ENCODE measurements around the gene LEF1. TPM values are rescaled to one million over a fixed set of nuclear protein-coding genes. Genes with fewer than 3 reads are reported as not detected.

The LEF1 gene
- total and polyA plus RNA-seq, 12 donors, result 0.22 to 4.6 (median 0.76) TPM; not detected in 1

DNA sequence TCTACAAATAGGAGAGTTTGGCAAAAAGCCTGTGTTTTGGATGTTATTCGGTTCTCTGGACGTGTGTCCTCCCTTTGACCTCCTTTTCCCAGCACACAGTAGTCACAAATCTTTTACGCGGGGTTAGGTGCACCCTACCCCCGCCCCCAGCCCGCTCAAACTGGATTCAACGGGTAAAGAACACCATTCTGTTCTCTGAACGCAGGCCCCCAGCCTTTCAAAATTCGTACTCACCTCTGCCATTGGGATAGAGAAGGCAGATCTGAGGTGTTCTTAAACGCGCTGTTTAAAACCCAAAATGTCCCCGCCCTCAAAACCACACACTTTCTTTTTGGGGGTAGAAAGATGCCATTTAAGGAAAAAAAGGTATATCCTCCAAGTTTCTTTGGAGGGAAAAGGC, 2.7 kb downstream of the LEF1 start:
- intact Hi-C loops (cut with DNase I), result loop anchor here in 1 of 10 donors (10.0 kb wide), 1 partner anchor 399 kb away; no protein-coding TSS in a partner anchor
- no peaks in the 10 kb centered on the region for H3K9me3 ChIP-seq
- H3K4me3 ChIP-seq, result peak overlapping the region in 4 of 10 donors; percentile 58 to 62 (median 60)
- TF ChIP-seq, protein P1, sequence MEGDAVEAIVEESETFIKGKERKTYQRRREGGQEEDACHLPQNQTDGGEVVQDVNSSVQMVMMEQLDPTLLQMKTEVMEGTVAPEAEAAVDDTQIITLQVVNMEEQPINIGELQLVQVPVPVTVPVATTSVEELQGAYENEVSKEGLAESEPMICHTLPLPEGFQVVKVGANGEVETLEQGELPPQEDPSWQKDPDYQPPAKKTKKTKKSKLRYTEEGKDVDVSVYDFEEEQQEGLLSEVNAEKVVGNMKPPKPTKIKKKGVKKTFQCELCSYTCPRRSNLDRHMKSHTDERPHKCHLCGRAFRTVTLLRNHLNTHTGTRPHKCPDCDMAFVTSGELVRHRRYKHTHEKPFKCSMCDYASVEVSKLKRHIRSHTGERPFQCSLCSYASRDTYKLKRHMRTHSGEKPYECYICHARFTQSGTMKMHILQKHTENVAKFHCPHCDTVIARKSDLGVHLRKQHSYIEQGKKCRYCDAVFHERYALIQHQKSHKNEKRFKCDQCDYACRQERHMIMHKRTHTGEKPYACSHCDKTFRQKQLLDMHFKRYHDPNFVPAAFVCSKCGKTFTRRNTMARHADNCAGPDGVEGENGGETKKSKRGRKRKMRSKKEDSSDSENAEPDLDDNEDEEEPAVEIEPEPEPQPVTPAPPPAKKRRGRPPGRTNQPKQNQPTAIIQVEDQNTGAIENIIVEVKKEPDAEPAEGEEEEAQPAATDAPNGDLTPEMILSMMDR (IDR thresholded peaks at IDR 0.05), result no peak
- peaks cover 9 to 99% (median 91%) of the 10 kb centered on the region in 7 donors for H3K27me3 ChIP-seq
- H3K36me3 ChIP-seq, result no peaks in the 10 kb centered on the region
- H3K27ac ChIP-seq, result peak overlapping the region in 1 of 10 donors; percentile 38
- no peak for DNase-seq
- H3K4me1 ChIP-seq, result peaks cover 3 to 29% (median 21%) of the 10 kb centered on the region in 9 donors
- ATAC-seq, result no peak
- WGBS, 2 donors, result 59 to 61% methylated on average over 12 of the region's 12 CpGs

DNA sequence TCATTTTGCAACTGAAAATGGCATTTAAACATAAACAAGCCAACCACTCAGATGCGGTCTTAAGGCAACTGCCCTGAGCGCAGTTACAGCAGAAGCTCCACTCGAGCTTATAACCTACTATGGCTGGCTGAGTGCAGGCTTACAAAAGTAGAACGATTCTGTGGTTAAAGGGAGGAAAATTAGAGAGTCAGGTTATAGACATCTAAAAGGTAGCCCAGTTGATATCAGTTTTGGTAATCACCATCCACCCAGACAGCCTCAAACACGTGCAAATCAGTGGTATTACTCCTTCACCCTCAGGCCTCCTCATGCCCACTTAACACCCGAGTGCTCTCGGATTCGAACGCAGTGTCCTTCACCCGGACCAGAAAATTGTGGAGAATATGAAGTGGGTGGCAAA, 3.1 kb downstream of the LEF1 start:
- Histone ChIP-seq H3K9me3 (no peaks in the 10 kb centered on the region), H3K27me3 (peaks cover 5 to 99% (median 91%) of the 10 kb centered on the region in 7 donors), H3K36me3 (no peaks in the 10 kb centered on the region), H3K4me1 (peaks cover 3 to 29% (median 21%) of the 10 kb centered on the region in 9 donors), H3K27ac (peak overlapping the region in 1 of 10 donors; percentile 38), H3K4me3 (peak overlapping the region in 1 of 10 donors; percentile 60)
- TF ChIP-seq, protein P1 (IDR thresholded peaks at IDR 0.05), result no peak
- no peak for DNase-seq
- no peak for ATAC-seq
- WGBS, 2 donors, result 80 to 84% methylated on average over 10 of the region's 10 CpGs
- intact Hi-C loops (cut with DNase I), result loop anchor here in 1 of 10 donors (10.0 kb wide), 1 partner anchor 399 kb away; no protein-coding TSS in a partner anchor

DNA sequence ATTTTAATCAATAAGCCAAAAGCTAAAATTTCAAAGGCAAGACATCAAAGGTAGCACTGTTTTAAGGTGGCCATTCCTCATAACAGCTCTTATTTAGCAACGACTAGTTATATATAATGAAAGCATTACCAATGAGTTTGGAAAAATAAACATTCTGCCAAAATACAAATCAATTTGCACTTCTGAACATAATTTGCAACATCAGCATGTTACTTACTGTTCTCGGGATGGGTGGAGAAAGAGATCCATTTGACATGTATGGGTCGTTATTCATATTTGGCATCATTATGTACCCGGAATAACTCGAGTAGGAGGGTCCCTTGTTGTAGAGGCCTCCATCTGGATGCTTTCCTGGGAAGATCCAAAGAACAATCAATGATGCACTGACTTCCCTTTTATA, 5.4 kb downstream of the LEF1 start:
- intact Hi-C loops (cut with DNase I), result loop anchor here in 1 of 10 donors (10.0 kb wide), 1 partner anchor 401 kb away; no protein-coding TSS in a partner anchor

DNA sequence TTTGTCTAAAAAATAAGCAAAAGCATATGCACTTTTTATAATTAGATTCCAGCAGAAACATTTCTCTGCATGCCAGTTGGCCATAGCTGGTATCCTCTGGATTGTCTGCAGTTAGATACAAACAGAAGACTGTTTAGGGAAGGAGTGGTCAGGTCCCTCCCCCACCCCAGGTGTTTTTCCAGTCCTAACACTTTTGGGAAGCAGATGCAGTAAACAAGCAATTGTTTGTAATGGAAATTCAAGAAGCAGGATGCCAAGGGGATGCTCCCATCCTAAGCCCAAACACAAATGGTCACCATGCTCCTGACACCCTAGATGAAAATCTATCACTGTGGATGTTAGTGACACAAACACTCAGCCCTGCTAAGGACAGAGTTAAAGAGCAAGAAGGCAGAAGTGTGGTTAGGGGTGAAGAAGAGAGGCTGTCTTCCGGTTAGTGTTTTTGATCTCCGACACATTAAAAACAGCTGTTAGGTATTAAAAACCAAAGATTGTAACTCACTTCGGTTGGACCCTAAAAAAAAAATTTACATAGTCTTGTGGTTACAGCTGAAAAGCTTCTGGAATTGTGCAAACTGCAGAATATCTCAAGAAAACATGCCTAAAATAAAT, 7.9 kb downstream of the LEF1 start:
- Histone ChIP-seq H3K27me3 (peaks cover 0 to 93% (median 77%) of the 10 kb centered on the region in 7 donors), H3K4me1 (peaks cover 0 to under 1% (median 0%) of the 10 kb centered on the region in 9 donors), H3K9me3 (no peaks in the 10 kb centered on the region), H3K4me3 (peak overlapping the region in 1 of 10 donors; percentile 7), H3K27ac (no peak overlapping the region), H3K36me3 (no peaks in the 10 kb centered on the region)
- TF ChIP-seq, protein P1 (IDR thresholded peaks at IDR 0.05), result no peak
- 68 to 81% methylated on average over 3 of the region's 3 CpGs for WGBS, 2 donors
- DNase-seq (no peak), ATAC-seq (no peak)
- intact Hi-C loops (cut with DNase I), result loop anchor here in 1 of 10 donors (10.0 kb wide), 1 partner anchor 404 kb away; no protein-coding TSS in a partner anchor

More for the DNA sequence above, 5.4 kb downstream of the LEF1 start:
- Histone ChIP-seq H3K9me3 (no peaks in the 10 kb centered on the region), H3K36me3 (no peaks in the 10 kb centered on the region), H3K4me1 (peaks cover 0 to 17% (median 12%) of the 10 kb centered on the region in 9 donors), H3K27ac (no peak overlapping the region), H3K4me3 (peak overlapping the region in 1 of 10 donors; percentile 1), H3K27me3 (peaks cover 0 to 97% (median 90%) of the 10 kb centered on the region in 7 donors)
- DNase-seq (no peak), ATAC-seq (no peak)
- TF ChIP-seq, protein P1 (IDR thresholded peaks at IDR 0.05), result no peak
- 91 to 94% methylated on average over 5 of the region's 5 CpGs for WGBS, 2 donors

All from heart right ventricle (tissue), 16 donors.